GM19193 (cell line): ENCODE data around the gene TMEM62.

Source experiments
- POLR2A ChIP-seq: IDR thresholded peaks from 4 replicates; pipeline ENCODE4 v1.6.1; 2011; ENCODE audit not compliant: insufficient read depth, insufficient read length; ENCODE audit errors: extremely low read depth

Gene TMEM62

DNA sequence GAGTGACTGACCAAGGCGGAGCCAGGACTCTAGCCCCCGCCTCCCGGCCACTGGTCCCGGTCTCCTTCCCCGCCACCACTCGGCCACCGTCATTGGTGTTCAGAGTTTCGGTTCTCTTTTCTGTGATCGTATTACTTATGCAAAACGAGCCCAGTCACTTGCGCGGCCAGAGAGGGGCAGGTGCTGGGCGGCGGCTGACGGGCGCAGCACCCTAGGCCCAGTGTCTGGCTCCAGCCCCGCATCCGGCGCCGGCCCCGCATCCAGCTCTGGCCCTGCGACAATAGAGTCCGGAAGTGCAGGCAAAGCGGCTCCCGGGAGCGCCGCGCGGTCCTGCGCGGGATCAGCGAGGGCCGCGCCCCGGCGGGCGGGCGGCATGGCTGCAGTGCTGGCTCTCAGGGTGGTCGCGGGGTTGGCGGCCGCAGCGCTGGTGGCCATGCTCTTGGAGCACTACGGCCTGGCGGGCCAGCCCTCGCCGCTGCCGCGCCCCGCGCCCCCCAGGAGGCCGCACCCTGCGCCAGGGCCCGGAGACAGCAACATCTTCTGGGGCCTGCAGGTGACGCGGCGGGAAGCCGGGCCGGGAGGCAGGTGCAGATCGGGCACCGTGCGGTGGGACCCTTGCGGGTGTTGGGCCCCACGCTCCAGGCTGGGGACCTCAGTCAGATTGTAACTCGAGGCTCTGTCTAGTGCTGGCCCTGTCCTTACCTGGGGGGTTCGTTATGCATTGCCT, at the start of gene TMEM62:
Gene TMEM62 (plus strand): TSS at position 157 of the 727 bp plus-strand sequence. CDS start 217 bp downstream, at position 374.
- peak; percentile 98 for TF ChIP-seq POLR2A

DNA sequence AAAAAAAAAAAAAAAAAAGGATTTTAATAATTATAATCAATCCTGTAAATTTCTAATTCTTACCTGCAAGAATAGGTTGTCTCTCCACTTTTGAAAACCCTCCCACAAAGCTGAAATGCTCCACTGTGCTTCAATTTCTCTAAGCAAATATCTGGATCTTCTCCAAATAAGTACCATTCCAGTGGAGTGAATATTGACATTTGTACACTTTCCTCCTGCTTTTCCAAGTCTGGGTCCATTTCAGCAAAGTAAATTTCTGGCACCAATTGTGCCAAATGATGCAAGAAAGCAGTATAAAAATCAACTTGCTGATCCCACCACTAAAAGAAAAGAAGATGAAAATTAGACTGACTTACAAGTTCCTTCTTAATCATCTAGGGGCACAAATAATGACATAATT, 47.5 kb upstream of the TMEM62 start:
- TF ChIP-seq POLR2A: no peak

DNA sequence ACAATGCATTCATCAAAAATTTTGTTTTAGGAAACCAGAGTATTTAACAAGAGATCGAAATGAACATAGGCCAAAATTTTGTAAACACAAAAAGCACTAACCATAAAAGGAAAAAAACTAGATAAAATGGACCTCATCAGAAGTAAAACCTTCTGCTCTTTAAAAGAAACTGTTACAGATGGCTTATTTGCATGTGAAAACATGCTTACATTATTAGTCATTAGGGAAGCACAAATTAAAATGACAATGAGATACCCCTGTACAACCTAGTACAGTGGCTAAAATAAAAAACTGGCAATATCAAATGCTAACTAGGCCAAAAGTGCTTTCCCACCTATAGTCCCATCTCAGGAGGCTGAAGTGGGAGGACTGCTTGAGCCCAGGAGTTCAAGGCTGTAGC, 46.8 kb upstream of the TMEM62 start:
- no peak for TF ChIP-seq POLR2A

DNA sequence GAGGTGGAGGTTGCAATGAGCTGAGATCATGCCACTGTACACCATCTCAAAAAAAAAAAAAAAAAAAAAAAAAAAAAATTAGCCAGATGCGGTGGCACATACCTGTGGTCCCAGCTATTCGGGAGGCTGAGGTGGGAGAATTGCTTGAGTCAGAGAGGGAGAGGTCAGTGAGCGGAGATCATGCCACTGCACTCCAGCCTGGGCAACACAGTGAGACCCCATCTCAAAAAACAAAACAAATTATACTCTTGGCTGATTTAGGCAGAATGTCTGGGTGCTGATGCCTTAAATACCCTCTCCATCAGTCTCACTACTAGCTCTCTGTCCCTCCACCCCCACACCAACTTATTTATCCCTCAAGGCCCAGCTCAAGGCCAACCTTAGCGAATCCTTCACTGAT, 41.5 kb upstream of the TMEM62 start:
- TF ChIP-seq POLR2A: no peak

DNA sequence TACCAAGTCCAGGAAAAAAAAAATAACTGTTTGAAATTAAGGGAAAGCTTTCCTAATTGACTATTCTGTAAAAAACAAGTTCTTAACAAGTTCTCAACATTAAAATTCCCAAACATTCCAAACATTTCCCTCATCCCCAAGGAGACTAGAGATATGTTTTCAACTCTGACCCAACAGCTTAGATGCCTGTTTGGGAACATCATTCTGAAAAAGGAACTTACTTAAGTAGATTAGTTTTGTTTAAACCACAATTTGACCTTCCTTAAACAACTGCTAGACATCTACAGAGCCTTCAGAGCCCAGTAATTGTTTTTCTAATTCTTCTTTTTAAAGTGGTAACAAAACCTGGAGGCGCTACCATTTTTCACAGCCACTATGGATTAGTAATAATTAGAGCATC, 40.4 kb upstream of the TMEM62 start:
- no peak for TF ChIP-seq POLR2A

DNA sequence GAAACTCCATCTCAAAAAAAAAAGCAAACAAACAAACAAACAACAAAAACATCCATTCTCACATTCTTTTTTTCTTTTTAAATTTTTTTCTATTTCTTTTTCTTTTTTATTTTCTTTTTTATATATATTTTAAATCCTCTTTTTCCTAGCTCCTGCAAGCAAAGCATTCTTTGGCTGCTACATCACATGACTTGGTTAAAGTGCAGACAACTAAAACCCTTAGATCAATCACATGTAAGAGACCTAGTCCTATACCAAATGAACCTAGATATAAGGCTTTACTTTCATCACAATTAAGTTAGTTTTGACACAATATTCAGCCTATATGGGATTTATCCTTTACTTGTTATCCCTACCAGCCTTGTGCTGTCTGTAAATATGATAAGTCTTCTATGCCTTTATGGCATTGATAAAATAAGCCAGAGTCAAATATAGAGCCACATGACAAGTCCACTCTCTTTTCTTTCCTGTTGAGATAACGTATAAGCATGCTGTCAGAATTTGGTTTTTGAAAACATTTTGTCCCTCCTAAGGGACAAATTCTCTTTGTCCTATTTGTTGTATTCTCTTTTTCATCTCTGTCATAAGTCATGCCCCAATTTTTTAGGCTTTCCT, 38.9 kb upstream of the TMEM62 start:
- no peak for TF ChIP-seq POLR2A

DNA sequence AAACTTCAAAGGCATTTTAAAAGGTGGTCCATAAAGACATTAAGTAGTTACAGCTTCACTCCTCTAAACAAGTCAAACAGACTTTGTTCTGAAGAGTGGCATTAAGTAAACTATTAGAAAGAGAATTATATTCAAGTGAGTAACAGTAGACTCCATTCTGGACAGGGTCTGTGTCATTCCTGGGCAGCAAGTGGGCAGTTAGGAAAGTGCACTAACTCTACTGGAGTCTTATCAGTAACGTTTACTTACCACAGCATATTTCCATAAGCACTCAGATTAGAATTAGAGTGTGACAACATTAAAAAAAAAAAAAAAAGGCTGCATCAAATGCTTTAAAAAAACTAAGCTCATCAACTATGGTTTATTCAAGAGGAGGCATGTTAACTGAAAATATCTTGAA, 38.1 kb upstream of the TMEM62 start:
- no peak for TF ChIP-seq POLR2A

DNA sequence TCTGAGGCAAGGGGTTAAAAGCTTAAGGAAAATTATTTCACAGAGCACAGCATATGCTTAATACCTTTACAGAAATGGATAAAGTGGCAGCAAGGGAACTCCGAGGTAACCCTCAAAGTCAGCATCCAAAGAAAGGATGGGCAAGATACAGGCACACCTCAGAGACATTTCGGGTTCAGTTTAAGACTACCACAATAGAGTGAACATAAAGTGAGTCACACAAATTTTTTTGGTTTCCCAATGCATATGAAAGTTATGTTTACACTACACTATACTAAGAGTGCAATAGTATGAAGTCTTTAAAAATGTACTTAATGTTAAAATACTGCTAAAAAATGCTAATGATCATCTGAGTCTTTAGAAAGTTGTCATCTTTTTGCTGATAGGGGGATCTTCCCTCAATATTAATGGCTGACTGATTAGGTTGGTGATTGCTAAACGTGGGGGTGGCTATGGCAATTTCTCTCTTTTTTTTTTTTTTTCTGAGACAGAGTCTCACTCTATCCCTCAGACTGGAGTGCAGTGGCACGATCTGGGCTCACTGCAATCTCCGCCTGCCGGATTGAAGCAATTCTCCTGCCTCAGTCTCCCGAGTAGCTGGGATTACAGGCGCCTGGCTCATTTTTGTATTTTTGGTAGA, 37.6 kb upstream of the TMEM62 start:
- no peak for TF ChIP-seq POLR2A

DNA sequence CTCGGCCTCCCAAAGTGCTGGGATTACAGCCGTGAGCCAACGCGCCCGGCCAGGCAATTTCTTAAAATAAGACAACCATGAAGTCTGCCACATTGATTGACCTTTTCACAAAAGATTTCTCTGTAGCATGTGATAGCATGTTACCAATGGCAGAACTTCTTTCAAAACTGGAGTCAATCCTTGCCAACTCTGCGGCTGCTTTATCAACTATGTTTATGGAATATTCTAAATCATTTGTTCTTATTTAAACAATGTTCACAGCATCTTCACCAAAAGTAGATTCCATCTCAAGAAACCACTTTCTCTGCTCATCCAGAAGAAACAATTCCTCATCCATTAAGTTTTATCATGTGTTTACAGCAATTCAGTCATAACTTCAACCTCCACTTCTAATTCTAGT, 37.0 kb upstream of the TMEM62 start:
- no peak for TF ChIP-seq POLR2A

DNA sequence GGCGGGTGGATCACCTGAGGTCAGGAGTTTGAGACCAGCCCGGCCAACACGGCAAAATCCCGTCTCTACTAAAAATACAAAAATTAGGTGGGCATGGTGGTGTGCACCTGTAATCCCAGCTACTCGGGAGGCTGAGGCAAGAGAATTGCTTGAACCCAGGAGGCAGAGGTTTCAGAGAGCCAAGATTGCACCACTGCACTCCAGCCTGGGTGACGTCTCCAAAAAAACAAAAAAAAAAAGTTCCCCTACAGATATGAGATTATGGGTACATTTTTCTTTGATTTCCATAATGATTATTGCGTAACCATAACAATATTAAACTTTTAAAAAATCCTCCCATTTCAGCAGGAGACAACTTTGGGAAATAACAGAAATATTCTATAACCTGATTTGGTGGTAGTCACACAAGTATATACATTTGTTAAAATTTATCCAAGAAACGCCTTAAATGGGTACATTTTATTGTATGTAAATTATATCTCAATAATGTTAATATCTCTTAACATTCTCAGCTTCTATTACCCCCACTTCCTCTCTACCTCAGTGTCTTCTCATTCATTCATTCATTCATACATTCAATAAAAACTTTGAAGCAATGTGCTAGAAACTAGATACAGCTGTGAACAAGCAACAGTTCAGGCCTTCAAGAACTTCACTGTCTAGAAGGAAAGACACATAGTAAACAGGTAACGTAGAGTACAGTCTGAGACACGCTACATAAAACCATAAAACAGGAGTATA, 34.1 kb upstream of the TMEM62 start:
- TF ChIP-seq POLR2A: no peak

DNA sequence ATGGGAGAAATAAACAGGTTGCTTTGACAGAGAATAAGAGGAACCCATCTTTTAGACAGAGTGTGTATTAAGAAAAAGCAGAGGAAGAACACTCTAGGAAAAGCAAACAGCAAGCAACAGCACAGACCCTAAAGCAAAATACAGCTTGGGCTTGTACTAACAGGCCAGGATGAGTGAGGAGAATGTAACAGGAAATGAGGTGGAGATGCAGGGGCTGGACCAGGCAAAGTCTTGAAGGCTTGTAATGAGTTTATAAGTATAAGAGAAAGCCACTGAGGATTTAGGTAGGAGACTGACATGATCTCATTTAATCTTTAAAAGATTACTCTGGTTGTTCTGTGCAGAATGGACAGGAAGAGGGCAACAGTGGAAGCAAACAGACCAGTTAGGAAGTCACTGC, 32.4 kb upstream of the TMEM62 start:
- TF ChIP-seq POLR2A: no peak

DNA sequence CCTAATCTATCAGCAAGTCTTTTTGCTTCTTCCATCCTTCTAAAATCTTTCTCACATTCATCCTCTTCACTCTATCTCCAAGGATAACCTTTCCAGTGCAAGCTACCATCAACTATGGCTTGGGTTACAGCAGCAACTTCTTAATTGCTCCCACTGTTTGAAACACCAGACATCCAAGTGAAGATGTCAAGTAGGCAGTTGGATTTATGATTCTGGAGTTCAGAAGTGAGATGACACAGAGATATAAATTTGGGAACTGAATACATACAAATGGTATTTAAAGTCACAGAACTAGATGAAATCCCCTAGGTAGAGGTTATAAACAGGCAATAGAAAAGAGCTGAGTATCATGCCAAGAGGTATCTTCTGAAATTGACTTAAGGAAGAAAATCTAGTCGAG, 31.2 kb upstream of the TMEM62 start:
- no peak for TF ChIP-seq POLR2A

DNA sequence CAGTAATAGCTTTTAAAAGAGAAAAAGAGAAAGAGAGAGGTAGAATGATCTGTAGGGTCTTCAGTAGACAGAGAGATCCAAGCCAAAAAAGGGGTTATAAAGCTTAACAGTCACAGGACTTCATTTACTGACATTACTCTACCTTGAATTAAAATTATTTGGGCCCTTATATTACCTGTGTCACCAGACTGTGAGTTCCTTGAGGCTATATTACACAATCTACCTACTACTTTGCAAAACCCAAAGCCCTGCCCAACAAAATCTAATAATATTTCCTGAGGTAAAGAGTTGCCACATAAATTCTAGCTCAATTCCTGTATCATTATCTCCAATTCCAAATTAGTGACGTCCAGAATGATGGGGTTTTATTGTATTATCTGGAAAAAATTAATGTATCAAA, 29.5 kb upstream of the TMEM62 start:
- TF ChIP-seq POLR2A: no peak

DNA sequence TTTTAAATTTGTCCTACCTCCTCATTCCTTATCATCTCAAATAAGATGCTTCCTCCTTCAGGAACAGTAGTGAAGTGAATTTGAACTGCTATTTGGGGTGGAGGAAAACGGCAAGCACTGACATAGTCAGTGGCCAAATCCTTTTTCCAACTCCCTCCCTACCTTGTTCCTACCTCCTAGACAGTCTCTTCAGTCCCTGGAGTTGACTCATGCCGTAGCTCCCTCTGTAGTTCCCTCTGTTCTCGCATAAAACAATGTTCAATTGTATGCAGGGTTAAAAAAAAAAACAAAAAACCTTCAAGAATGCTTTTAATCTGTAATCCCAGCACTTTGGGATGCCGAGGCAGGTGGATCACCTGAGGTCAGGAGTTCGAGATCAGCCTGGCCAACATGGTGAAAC, 29.0 kb upstream of the TMEM62 start:
- no peak for TF ChIP-seq POLR2A

DNA sequence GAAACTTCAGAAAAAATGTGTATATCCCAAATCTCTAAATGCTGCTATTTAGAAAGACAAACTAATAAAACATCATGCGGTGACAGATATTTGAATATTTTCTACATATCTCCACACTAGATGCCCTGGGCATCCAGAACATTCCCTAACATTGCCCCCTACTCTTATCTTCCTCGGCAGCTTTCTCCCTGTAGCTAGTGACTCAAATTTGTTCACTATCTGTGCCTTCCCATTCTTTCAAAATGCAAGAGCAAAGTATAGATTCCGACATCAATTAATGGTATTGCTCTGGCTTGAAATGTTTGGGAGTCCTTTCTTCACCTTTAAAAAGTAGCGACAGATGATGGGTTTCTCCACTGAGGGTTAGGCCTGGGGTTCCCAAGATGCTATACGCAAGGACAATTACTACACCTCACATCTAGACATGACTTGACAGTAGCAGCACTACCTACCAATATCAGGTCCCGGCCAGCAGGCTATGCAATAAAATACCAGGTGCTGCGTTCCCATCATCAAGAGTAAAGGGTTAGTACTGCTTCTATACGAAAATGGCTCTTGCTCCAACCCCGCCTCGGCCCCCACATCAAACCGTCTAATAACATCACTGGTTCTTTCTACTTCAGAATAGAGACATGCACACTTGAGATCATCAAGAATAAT, 28.2 kb upstream of the TMEM62 start:
- TF ChIP-seq POLR2A: no peak

DNA sequence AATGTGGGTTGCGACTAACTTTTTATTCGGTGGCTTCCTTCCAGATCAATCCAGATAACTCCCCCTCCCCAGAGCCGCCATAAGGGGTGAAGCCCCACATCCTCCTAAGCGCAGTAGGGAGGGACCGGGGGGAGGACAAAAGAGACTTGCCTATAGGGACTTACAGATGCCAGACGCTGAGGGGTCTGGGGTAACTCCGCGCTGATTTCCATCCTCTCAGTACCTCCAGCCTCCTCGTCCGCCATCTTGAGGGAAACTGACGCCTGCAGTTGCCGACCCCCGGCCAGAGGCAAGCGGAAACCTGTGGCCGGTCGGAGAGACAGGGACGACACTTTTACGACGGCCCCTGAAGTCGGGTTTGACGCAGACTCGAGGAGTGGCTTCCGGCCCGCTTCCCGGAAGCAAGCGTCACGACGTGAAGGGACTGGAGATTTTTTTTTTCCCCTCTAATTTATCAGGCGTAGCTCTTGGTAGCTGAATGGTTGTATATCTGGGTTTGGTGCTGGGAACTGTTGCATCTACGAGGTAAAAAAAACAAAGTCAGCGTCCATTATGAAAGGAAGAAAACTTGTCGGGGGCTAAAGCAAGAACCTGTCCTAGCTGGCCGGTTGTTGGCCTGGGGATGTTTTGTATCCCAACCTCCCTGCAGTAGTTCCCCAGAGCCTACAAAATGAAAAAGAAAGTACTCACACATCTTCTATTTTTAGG, 27.5 kb upstream of the TMEM62 start, which contains the start of gene UBR1:
Gene UBR1 (minus strand): TSS at position 261 of the 708 bp plus-strand sequence. CDS start 16 bp downstream, at position 245.
- TF ChIP-seq POLR2A: peak; percentile 78
